Vagina (tissue), 2 donors: Measurements from ENCODE around the gene RAB11FIP4. TPM values are rescaled to one million over a fixed set of nuclear protein-coding genes. Genes with fewer than 3 reads are reported as not detected.

Source experiments
- DNase-seq, 2 donors: peaks; one replicate each; pipeline ENCODE4 v3.0.0-alpha.2; 2017; ENCODE audit errors: extremely low spot score in 2 of 2
- H3K27ac ChIP-seq: fragments of 200-600 bp; sonication (generic); one replicate; pipeline ENCODE4 v1.5.1; 2019
- H3K27me3 ChIP-seq: fragments of 200-600 bp; sonication (generic); one replicate; pipeline ENCODE4 v1.5.1; 2019
- H3K36me3 ChIP-seq, 2 donors: fragments of 200-600 bp; sonication (generic); one replicate each; pipeline ENCODE4 v1.5.1; 2017 to 2019
- H3K4me1 ChIP-seq: fragments of 200-600 bp; sonication (generic); one replicate; pipeline ENCODE4 v1.5.1; 2019
- H3K4me3 ChIP-seq, 2 donors: fragments of 200-600 bp; sonication (generic); 1 replicate in 1 of 2; 2 replicates in 1 of 2; pipeline ENCODE4 v1.5.1; 2016 to 2019
- H3K9me3 ChIP-seq: fragments of 200-600 bp; sonication (generic); one replicate; pipeline ENCODE4 v1.5.1; 2019
- POLR2A ChIP-seq, 2 donors: fragments of 450-650 bp; IDR thresholded peaks; one replicate each; pipeline ENCODE4 v1.6.1; 2017; ENCODE audit warnings: antibody characterized with exemption in 2 of 2, mild to moderate bottlenecking in 2 of 2, moderate library complexity in 2 of 2
- POLR2AphosphoS5 ChIP-seq, 2 donors: sonication (generic); formaldehyde crosslinking; IDR thresholded peaks; one replicate each; pipeline ENCODE4 v1.9.0; 2017; ENCODE audit warnings: antibody characterized with exemption in 2 of 2, mild to moderate bottlenecking in 2 of 2, low read depth in 1 of 2; ENCODE audit not compliant: insufficient read depth in 1 of 2
- intact Hi-C: fragments of 100-400 bp; cut with DNase I; formaldehyde crosslinking; loops from one replicate; pipeline ENCODE4 v1.15.1; 2023
- total RNA-seq: library from RNA; depleted of rRNA; stranded (reverse); fragments of >200 nt; gene quantifications from one replicate; pipeline ENCODE4 v1.2.3, GENCODE V29; 2016
- TF ChIP-seq, protein P1 (sequence below), 3 experiments: fragments of 450-650 bp in 2 of 3; fragments of 200-600 bp in 1 of 3; sonication (generic) in 1 of 3; IDR thresholded peaks; one replicate each; pipeline ENCODE4 v1.5.1; 2017 to 2019; ENCODE audit warnings: antibody characterized with exemption in 3 of 3, mild to moderate bottlenecking in 2 of 3, moderate library complexity in 2 of 3

Gene RAB11FIP4
- total RNA-seq, 1 donor from 2014 or later = 11.0 TPM

DNA sequence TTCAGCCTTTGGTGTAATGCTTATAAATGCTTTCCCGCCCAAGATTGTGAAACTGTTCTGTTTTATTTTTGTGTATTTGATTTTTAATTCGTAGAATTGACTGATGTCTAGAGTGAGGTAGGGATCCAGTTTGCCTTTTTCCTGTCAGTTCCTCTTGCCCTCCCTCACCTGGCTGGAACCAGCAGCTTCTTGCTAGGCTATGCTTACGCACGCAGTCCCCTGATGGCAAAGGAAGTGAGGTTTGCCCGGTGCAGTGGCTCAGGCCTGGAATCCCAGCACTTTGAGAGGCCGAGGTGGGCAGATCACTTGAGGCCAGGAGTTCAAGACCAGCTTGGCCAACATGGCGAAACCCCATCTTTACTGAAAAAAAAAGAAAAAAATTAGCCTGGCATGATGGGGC, 51.9 kb downstream of the RAB11FIP4 start:
- H3K9me3 ChIP-seq = no peaks in the 10 kb centered on the region
- no peaks in the 10 kb centered on the region for H3K4me1 ChIP-seq
- intact Hi-C loops = no loop called here
- no peaks in the 10 kb centered on the region for H3K27me3 ChIP-seq
- H3K36me3 ChIP-seq = no peaks in the 10 kb centered on the region
- no peak overlapping the region for H3K4me3 ChIP-seq
- no peak overlapping the region for H3K27ac ChIP-seq
- DNase-seq = no peak
- TF ChIP-seq, protein P1, sequence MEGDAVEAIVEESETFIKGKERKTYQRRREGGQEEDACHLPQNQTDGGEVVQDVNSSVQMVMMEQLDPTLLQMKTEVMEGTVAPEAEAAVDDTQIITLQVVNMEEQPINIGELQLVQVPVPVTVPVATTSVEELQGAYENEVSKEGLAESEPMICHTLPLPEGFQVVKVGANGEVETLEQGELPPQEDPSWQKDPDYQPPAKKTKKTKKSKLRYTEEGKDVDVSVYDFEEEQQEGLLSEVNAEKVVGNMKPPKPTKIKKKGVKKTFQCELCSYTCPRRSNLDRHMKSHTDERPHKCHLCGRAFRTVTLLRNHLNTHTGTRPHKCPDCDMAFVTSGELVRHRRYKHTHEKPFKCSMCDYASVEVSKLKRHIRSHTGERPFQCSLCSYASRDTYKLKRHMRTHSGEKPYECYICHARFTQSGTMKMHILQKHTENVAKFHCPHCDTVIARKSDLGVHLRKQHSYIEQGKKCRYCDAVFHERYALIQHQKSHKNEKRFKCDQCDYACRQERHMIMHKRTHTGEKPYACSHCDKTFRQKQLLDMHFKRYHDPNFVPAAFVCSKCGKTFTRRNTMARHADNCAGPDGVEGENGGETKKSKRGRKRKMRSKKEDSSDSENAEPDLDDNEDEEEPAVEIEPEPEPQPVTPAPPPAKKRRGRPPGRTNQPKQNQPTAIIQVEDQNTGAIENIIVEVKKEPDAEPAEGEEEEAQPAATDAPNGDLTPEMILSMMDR (IDR thresholded peaks at IDR 0.05) = no peak
- TF ChIP-seq POLR2A (IDR thresholded peaks at IDR 0.05) (no peak), POLR2AphosphoS5 (IDR thresholded peaks at IDR 0.05; ENCODE audit: insufficient read depth in 1 of 2, low read depth in 1 of 2) (no peak)

DNA sequence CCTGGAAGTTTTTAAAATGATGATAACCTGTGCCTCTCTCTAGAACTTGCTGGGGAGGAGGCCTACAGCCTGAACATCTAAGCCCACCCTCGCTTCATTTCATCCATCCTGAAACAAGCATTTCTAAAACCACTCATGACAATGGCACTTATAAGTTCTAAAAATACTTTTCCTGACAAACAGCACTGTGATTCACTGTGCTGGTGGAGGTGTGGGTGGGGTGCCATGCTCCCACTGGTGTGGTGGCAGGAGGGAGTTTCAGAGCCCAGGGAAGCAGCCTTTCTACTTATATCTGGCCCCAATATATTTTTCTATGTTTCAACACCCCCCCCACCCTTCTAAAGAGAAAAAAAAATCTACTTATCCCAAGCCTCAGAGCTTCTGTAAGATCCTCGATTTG, 52.6 kb downstream of the RAB11FIP4 start:
- Histone ChIP-seq H3K9me3 (no peaks in the 10 kb centered on the region), H3K36me3 (no peaks in the 10 kb centered on the region), H3K4me1 (no peaks in the 10 kb centered on the region), H3K27me3 (no peaks in the 10 kb centered on the region), H3K4me3 (no peak overlapping the region), H3K27ac (no peak overlapping the region)
- intact Hi-C loops = no loop called here
- no peak for DNase-seq
- TF ChIP-seq POLR2A (IDR thresholded peaks at IDR 0.05) = no peak
- TF ChIP-seq POLR2AphosphoS5 (IDR thresholded peaks at IDR 0.05; ENCODE audit: insufficient read depth in 1 of 2, low read depth in 1 of 2) = no peak
- TF ChIP-seq, protein P1 (IDR thresholded peaks at IDR 0.05) = no peak

DNA sequence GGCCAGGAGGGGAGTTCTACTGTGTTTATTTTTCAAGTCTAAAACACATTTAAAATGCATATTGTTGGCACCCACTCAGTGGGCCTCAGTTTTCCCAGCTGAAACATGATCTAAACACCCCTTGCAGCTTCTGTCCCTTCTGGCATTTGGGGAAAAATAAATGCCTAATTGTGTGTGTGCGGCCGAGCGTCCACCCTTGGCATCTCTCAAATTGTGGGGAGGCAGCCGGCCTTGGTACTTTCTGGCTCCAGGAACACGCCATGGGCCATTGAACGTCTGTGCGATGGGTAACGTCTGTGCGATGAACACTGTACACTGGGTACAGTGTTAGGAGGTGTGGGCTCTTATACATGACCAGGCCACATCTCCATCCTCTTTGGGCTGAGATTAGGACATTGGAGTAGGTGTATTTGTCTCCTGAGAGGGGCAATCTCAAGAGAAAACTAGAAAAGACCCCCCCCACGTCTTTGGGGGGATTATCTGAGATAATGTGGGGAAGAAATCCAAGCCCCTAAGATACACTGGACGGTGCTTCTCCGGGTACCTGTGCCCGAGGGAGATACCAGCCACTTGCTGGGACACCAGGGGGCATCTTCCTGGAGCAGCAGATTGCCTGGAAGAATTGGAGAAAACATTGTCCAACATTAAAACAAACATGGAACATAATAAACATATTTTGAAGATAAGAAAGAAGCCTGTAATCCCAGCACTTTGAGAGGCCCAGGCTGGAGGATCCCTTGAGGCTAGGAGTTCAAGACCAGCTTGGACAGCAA, 54.9 kb downstream of the RAB11FIP4 start:
- H3K9me3 ChIP-seq = no peaks in the 10 kb centered on the region
- no peaks in the 10 kb centered on the region for H3K27me3 ChIP-seq
- DNase-seq = no peak
- H3K4me1 ChIP-seq = no peaks in the 10 kb centered on the region
- intact Hi-C loops = no loop called here
- H3K27ac ChIP-seq = no peak overlapping the region
- H3K4me3 ChIP-seq = no peak overlapping the region
- TF ChIP-seq, protein P1 (IDR thresholded peaks at IDR 0.05) = no peak
- no peak for TF ChIP-seq POLR2AphosphoS5 (IDR thresholded peaks at IDR 0.05; ENCODE audit: insufficient read depth in 1 of 2, low read depth in 1 of 2)
- TF ChIP-seq POLR2A (IDR thresholded peaks at IDR 0.05) = no peak
- H3K36me3 ChIP-seq = no peaks in the 10 kb centered on the region

DNA sequence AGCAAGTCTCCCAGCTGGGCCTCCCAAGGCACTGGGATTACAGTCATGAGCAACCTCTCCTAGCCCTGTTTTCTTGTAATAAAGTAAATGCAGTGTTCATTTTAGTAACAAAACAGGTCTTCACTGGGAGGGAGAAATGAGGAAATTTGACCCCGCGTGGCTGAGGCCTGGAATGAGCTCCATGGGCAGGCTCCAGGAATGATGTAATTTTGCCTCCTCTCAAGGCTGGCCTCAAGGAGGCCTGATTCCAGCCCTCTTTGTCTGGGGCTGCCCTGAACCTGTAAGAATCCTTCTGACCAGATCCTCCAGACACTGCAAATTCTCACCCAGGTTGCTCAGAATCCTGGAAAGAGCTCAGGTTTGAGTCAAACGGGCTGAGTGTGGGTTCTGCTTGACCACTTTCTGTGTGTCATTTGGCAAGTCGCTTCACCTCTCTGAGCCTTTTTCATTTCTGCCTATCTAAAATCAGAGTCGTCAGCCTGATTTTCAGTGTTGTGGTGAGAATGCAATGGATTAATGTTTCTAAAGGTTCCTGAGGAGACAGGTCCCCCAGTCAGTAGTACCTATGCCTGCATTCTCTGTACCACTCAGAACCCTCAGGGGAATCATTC, 57.1 kb downstream of the RAB11FIP4 start:
- Histone ChIP-seq H3K27me3 (no peaks in the 10 kb centered on the region), H3K9me3 (no peaks in the 10 kb centered on the region), H3K36me3 (no peaks in the 10 kb centered on the region), H3K4me3 (no peak overlapping the region), H3K27ac (no peak overlapping the region), H3K4me1 (no peaks in the 10 kb centered on the region)
- DNase-seq = no peak
- intact Hi-C loops = no loop called here
- TF ChIP-seq, protein P1 (IDR thresholded peaks at IDR 0.05) = no peak
- TF ChIP-seq POLR2AphosphoS5 (IDR thresholded peaks at IDR 0.05; ENCODE audit: insufficient read depth in 1 of 2, low read depth in 1 of 2) (no peak), POLR2A (IDR thresholded peaks at IDR 0.05) (no peak)

DNA sequence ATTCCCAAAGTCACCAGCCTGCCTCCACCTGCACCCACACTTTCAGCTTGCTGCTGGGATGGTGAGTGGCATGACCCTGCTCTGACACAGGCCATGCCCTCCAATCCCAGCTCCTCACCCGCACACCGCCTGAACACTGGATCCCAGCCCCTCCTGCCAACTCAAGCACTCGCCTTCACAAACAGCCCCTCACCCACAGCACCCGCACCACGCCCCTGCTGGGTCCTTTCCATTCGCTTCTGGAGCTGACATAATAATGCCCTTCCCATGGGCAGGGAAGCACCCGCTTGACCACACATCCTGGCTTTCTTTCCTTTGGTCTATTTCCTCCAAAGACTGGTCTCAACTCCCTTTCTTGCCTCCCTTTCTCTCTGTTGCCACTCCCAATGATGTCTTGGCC, 57.6 kb downstream of the RAB11FIP4 start:
- no peaks in the 10 kb centered on the region for H3K9me3 ChIP-seq
- H3K27me3 ChIP-seq = no peaks in the 10 kb centered on the region
- H3K4me1 ChIP-seq = no peaks in the 10 kb centered on the region
- no peaks in the 10 kb centered on the region for H3K36me3 ChIP-seq
- H3K4me3 ChIP-seq = no peak overlapping the region
- intact Hi-C loops = no loop called here
- no peak for DNase-seq
- H3K27ac ChIP-seq = no peak overlapping the region
- TF ChIP-seq, protein P1 (IDR thresholded peaks at IDR 0.05) = no peak
- TF ChIP-seq POLR2AphosphoS5 (IDR thresholded peaks at IDR 0.05; ENCODE audit: insufficient read depth in 1 of 2, low read depth in 1 of 2) = no peak
- no peak for TF ChIP-seq POLR2A (IDR thresholded peaks at IDR 0.05)
